Stimulated activated CD8-positive, alpha-beta memory T cell treated with anti-CD3 and anti-CD28 coated beads, Interleukin-4, amount 100 ng/mL, for 24 hours (primary cell): ENCODE results near the gene FAAH.
"Not testable (repeated sequence)": the region's sequence is repeated elsewhere in the genome, so short reads cannot be mapped to it uniquely, and the experiment has no call there.

ENCODE experiments used
- DNase-seq: peaks from one replicate; pipeline ENCODE4 v3.0.0-alpha.2; 2020; ENCODE audit warnings: low read depth

FAAH gene

GRCh38 chr1:46394108-46394871, at the start of gene FAAH:
FAAH (plus strand) TSS chr1:46394317; CDS start chr1:46394349, 32 bp downstream.
- DNase-seq, result peak; percentile 24

- no peak for DNase-seq
These were observed 49.6 kb upstream of the FAAH start for GRCh38 chr1:46344481-46344880.

- DNase-seq, result no peak
These were observed 48.8 kb upstream of the FAAH start for GRCh38 chr1:46345281-46345680.

- no peak for DNase-seq
These were observed 41.8 kb upstream of the FAAH start for GRCh38 chr1:46352363-46352762.

- not testable (repeated sequence) for DNase-seq
These were observed 38.2 kb upstream of the FAAH start for GRCh38 chr1:46355920-46356319.

GRCh38 chr1:46362158-46362557, 32.0 kb upstream of the FAAH start:
- DNase-seq, result no peak

GRCh38 chr1:46363121-46363520, 31.0 kb upstream of the FAAH start:
- no peak for DNase-seq

GRCh38 chr1:46364612-46365011, 29.5 kb upstream of the FAAH start:
- no peak for DNase-seq

- not testable (repeated sequence) for DNase-seq
These were observed 28.3 kb upstream of the FAAH start for GRCh38 chr1:46365796-46366195.

GRCh38 chr1:46367072-46367471, 27.0 kb upstream of the FAAH start:
- no peak for DNase-seq

- DNase-seq, result not testable (repeated sequence)
These were observed 26.4 kb upstream of the FAAH start for GRCh38 chr1:46367701-46368100.

- DNase-seq, result no peak
These were observed 25.3 kb upstream of the FAAH start for GRCh38 chr1:46368791-46369190.

GRCh38 chr1:46369542-46370213, 24.4 kb upstream of the FAAH start:
- no peak for DNase-seq

GRCh38 chr1:46370214-46370633, 23.9 kb upstream of the FAAH start:
- no peak for DNase-seq

- DNase-seq, result no peak
These were observed 21.7 kb upstream of the FAAH start for GRCh38 chr1:46372431-46372830.

GRCh38 chr1:46379996-46380395, 14.1 kb upstream of the FAAH start:
- DNase-seq, result no peak

GRCh38 chr1:46380508-46380907, 13.6 kb upstream of the FAAH start:
- DNase-seq, result no peak

- DNase-seq, result no peak
These were observed 607 bp upstream of the FAAH start for GRCh38 chr1:46393510-46393909.

- no peak for DNase-seq
These were observed 852 bp downstream of the FAAH start for GRCh38 chr1:46394872-46395465.

GRCh38 chr1:46396441-46397398, 2.6 kb downstream of the FAAH start:
- DNase-seq, result no peak

- no peak for DNase-seq
These were observed 5.2 kb downstream of the FAAH start for GRCh38 chr1:46399307-46399706.

- no peak for DNase-seq
These were observed 6.3 kb downstream of the FAAH start for GRCh38 chr1:46400421-46400820.
